IMR-90 (cell line): Measurements from ENCODE around the gene RAET1E. TPM values are rescaled to one million over a fixed set of nuclear protein-coding genes. Genes with fewer than 3 reads are reported as not detected.

Experiments
- ATAC-seq: fragments of 200-7000 bp; cut with Tn5 transposase; 2 replicates; pipeline ENCODE4 v1.9.1; 2020; ENCODE audit warnings: low read depth, mild to moderate bottlenecking, moderate library complexity
- BruUV-seq: library from RNA; stranded (reverse); fragments of 400-500 nt; replicated peaks from 2 replicates; lab custom pipeline; 2021; lab: Mats Ljungman, UMichigan
- CTCF ChIA-PET: fragments of 300-600 bp; formaldehyde crosslinking; extraction: SDS; loops from one replicate; lab custom pipeline; 2021; ENCODE audit warnings: antibody characterized with exemption; lab: Yijun Ruan, JAX
- POLR2A ChIA-PET: fragments of 300-600 bp; sonication (Branson Sonifier 250); formaldehyde crosslinking; loops from one replicate; lab custom pipeline; 2022; ENCODE audit warnings: antibody characterized with exemption; ENCODE audit not compliant: unreplicated experiment; lab: Charles Lee
- DNase-seq: peaks from one replicate; pipeline ENCODE4 v3.0.0; 2013
- H2AFZ ChIP-seq: replicated peaks from 2 replicates; pipeline ENCODE3; 2013; ENCODE audit warnings: low read length, mild to moderate bottlenecking; ENCODE audit not compliant: poor library complexity
- H2AK5ac ChIP-seq: 2 replicates; pipeline ENCODE4 v1.6.1; 2013; ENCODE audit warnings: low read depth, low read length, inconsistent platforms
- H2AK9ac ChIP-seq: replicated peaks from 2 replicates; pipeline ENCODE3; 2013; ENCODE audit warnings: mild to moderate bottlenecking, low read depth, low read length, moderate library complexity; ENCODE audit not compliant: poor library complexity
- H2BK120ac ChIP-seq: 2 replicates; pipeline ENCODE4 v1.6.1; 2013; ENCODE audit warnings: low read depth, low read length, inconsistent platforms
- H2BK15ac ChIP-seq: 3 replicates; pipeline ENCODE4 v1.6.1; 2013; ENCODE audit warnings: low read depth, low read length, inconsistent platforms
- H2BK20ac ChIP-seq: 2 replicates; pipeline ENCODE4 v1.6.1; 2013; ENCODE audit warnings: low read depth, mild to moderate bottlenecking, inconsistent platforms, low read length, moderate library complexity
- H2BK5ac ChIP-seq: 2 replicates; pipeline ENCODE4 v1.6.1; 2013; ENCODE audit warnings: mild to moderate bottlenecking, low read depth, low read length, inconsistent platforms; ENCODE audit not compliant: poor library complexity, severe bottlenecking
- H3K14ac ChIP-seq: replicated peaks from 2 replicates; pipeline ENCODE4 v1.6.1; 2013; ENCODE audit warnings: low read depth, low read length, inconsistent platforms
- H3K18ac ChIP-seq: 2 replicates; pipeline ENCODE4 v1.6.1; 2013; ENCODE audit warnings: low read depth, low read length, control low read depth
- H3K23ac ChIP-seq: 2 replicates; pipeline ENCODE4 v1.6.1; 2013; ENCODE audit warnings: low read depth, low read length, inconsistent platforms
- H3K27ac ChIP-seq: 2 replicates; pipeline ENCODE4 v1.5.1; 2013; ENCODE audit warnings: mild to moderate bottlenecking, control low read depth, low read length; ENCODE audit not compliant: insufficient read depth
- H3K27me3 ChIP-seq: 2 replicates; pipeline ENCODE4 v1.6.1; 2013; ENCODE audit warnings: low read length; ENCODE audit not compliant: control insufficient read depth, insufficient read depth
- H3K36me3 ChIP-seq: 2 replicates; pipeline ENCODE4 v1.6.1; 2013; ENCODE audit warnings: low read length, mixed read lengths; ENCODE audit not compliant: control insufficient read depth, insufficient read depth
- H3K4ac ChIP-seq: 2 replicates; pipeline ENCODE4 v1.6.1; 2013; ENCODE audit warnings: low read depth, low read length, inconsistent platforms
- H3K4me1 ChIP-seq: 2 replicates; pipeline ENCODE4 v1.6.1; 2013; ENCODE audit warnings: low read length, mixed read lengths; ENCODE audit not compliant: control insufficient read depth, insufficient read depth
- H3K4me2 ChIP-seq: 2 replicates; pipeline ENCODE4 v1.6.1; 2013; ENCODE audit warnings: low read depth, mild to moderate bottlenecking, control low read depth, low read length, moderate library complexity
- H3K4me3 ChIP-seq: 2 replicates; pipeline ENCODE4 v1.5.1; 2013; ENCODE audit warnings: low read depth, mild to moderate bottlenecking, control low read depth, low read length, moderate library complexity; ENCODE audit not compliant: insufficient read depth
- H3K56ac ChIP-seq: 2 replicates; pipeline ENCODE4 v1.6.1; 2013; ENCODE audit warnings: low read length, inconsistent platforms; ENCODE audit not compliant: insufficient read depth; ENCODE audit errors: extremely low read depth
- H3K79me1 ChIP-seq, 2 experiments: 2 replicates each; pipeline ENCODE4 v1.6.1; 2013; ENCODE audit warnings: low read length in 2 of 2, inconsistent platforms in 1 of 2, low read depth in 1 of 2
- H3K9ac ChIP-seq: 2 replicates; pipeline ENCODE4 v1.6.1; 2013; ENCODE audit warnings: low read depth, low read length, control low read depth
- H3K9me1 ChIP-seq: 2 replicates; pipeline ENCODE4 v1.6.1; 2013; ENCODE audit warnings: low read length, inconsistent platforms; ENCODE audit not compliant: insufficient read depth
- H3K9me3 ChIP-seq: 2 replicates; pipeline ENCODE4 v1.6.1; 2013; ENCODE audit warnings: low read length; ENCODE audit not compliant: control insufficient read depth, insufficient read depth
- H4K20me1 ChIP-seq: 2 replicates; pipeline ENCODE4 v1.6.1; 2013; ENCODE audit warnings: low read length, inconsistent platforms; ENCODE audit not compliant: insufficient read depth
- H4K5ac ChIP-seq: 2 replicates; pipeline ENCODE4 v1.6.1; 2013; ENCODE audit warnings: mild to moderate bottlenecking, low read depth, low read length, control low read depth
- H4K8ac ChIP-seq, 2 experiments: 2 replicates each; pipeline ENCODE4 v1.6.1; 2013; ENCODE audit warnings: low read depth in 2 of 2, low read length in 2 of 2, control low read depth in 1 of 2, inconsistent platforms in 1 of 2
- H4K91ac ChIP-seq: 2 replicates; pipeline ENCODE4 v1.6.1; 2013; ENCODE audit warnings: low read depth, low read length, inconsistent platforms; ENCODE audit not compliant: insufficient read depth
- BHLHE40 ChIP-seq: fragments of 150-350 bp; IDR thresholded peaks from 2 replicates; pipeline ENCODE4 v1.6.1; 2016; ENCODE audit warnings: mild to moderate bottlenecking, low read depth, low read length
- CEBPB ChIP-seq: IDR thresholded peaks from 2 replicates; pipeline ENCODE4 v1.6.1; 2012; ENCODE audit warnings: low read depth, low read length, improper control_type of control experiment
- CHD1 ChIP-seq: IDR thresholded peaks from 2 replicates; pipeline ENCODE4 v1.6.1; 2012; ENCODE audit warnings: low read depth, low read length, improper control_type of control experiment
- FOS ChIP-seq: fragments of 150-350 bp; IDR thresholded peaks from 2 replicates; pipeline ENCODE4 v1.6.1; 2016; ENCODE audit warnings: low read depth, low read length
- MAFK ChIP-seq: IDR thresholded peaks from 2 replicates; pipeline ENCODE4 v1.6.1; 2012; ENCODE audit warnings: low read depth, low read length, improper control_type of control experiment
- MAZ ChIP-seq: IDR thresholded peaks from 2 replicates; pipeline ENCODE4 v1.6.1; 2012; ENCODE audit warnings: low read depth, mild to moderate bottlenecking, low read length, improper control_type of control experiment, moderate library complexity, borderline replicate concordance
- MXI1 ChIP-seq: IDR thresholded peaks from 2 replicates; pipeline ENCODE4 v1.6.1; 2012; ENCODE audit warnings: low read depth, mild to moderate bottlenecking, low read length, moderate library complexity, borderline replicate concordance
- NFE2L2 ChIP-seq: fragments of 150-350 bp; IDR thresholded peaks from 2 replicates; pipeline ENCODE4 v1.6.1; 2016; ENCODE audit warnings: low read depth, mild to moderate bottlenecking, low read length
- POLR2A ChIP-seq: IDR thresholded peaks from 2 replicates; pipeline ENCODE4 v1.6.1; 2012; ENCODE audit warnings: mild to moderate bottlenecking, low read depth, low read length
- RAD21 ChIP-seq: IDR thresholded peaks from 2 replicates; pipeline ENCODE4 v1.6.1; 2012; ENCODE audit warnings: low read length, improper control_type of control experiment
- RCOR1 ChIP-seq: IDR thresholded peaks from 2 replicates; pipeline ENCODE4 v1.6.1; 2012; ENCODE audit warnings: mild to moderate bottlenecking, low read length, improper control_type of control experiment; ENCODE audit not compliant: insufficient replicate concordance
- RFX5 ChIP-seq: IDR thresholded peaks from 2 replicates; pipeline ENCODE4 v1.8.0; 2012; ENCODE audit warnings: low read depth, mild to moderate bottlenecking, low read length, moderate library complexity
- SMC3 ChIP-seq: fragments of 150-350 bp; IDR thresholded peaks from 2 replicates; pipeline ENCODE4 v1.6.1; 2016; ENCODE audit warnings: low read depth, mild to moderate bottlenecking, antibody characterized with exemption, low read length, moderate library complexity
- WGBS, 2 experiments: methylation state at CpG; one replicate each; pipeline versions ENCODE4 v1.1.5 to v1.1.7; 2013; ENCODE audit warnings: missing lambda C conversion rate in 2 of 2; ENCODE audit not compliant: insufficient read length in 1 of 2; ENCODE audit errors: extremely low coverage in 2 of 2; 5-methylcytosine and 5-hydroxymethylcytosine counted together
- dilution Hi-C: fragments of 300-500 bp; cut with HindIII; formaldehyde crosslinking; loops from one replicate; pipeline ENCODE4 v1.14.3; 2018; ENCODE audit warnings: low sequenced_read_pairs; ENCODE audit not compliant: unreplicated experiment
- in situ Hi-C: fragments of 300-500 bp; cut with MboI; formaldehyde crosslinking; loops from 3 replicates; pipeline ENCODE4 v1.14.3; 2019; ENCODE audit warnings: low sequenced_read_pairs, inconsistent platforms, mixed read lengths
- intact Hi-C: fragments of 100-400 bp; cut with micrococcal nuclease; formaldehyde crosslinking; loops from 2 replicates; pipeline ENCODE4 v1.10.0; 2022
- polyA plus RNA-seq, 3 experiments: library from polyadenylated mRNA; depleted of rRNA; stranded (reverse); fragments of >200 nt; gene quantifications; 2 replicates each; pipeline ENCODE4 v1.2.3, GENCODE V29; 2012; ENCODE audit warnings: low replicate concordance in 1 of 3
- total RNA-seq: library from RNA; depleted of rRNA; stranded (reverse); fragments of >200 nt; gene quantifications from 2 replicates; pipeline ENCODE4 v1.2.3, GENCODE V29; 2012
- TF ChIP-seq, protein P1 (sequence below): conservative IDR thresholded peaks from 2 replicates; pipeline ENCODE4 v1.5.1; 2012; ENCODE audit warnings: mild to moderate bottlenecking, low read depth, low read length, improper control_type of control experiment
- TF ChIP-seq, protein P2 (sequence below): fragments of 150-350 bp; IDR thresholded peaks from 2 replicates; pipeline ENCODE4 v1.6.1; 2016; ENCODE audit warnings: low read depth, mild to moderate bottlenecking, low read length, moderate library complexity, borderline replicate concordance
- TF ChIP-seq, protein P3 (sequence below): fragments of 150-350 bp; IDR thresholded peaks from 2 replicates; pipeline ENCODE4 v1.6.1; 2017; ENCODE audit warnings: mild to moderate bottlenecking, antibody characterized with exemption, low read length, low read depth

RAET1E gene
- total and polyA plus RNA-seq, 2 of the 4 experiments (the other 2 are of a cell fraction): not detected

DNA sequence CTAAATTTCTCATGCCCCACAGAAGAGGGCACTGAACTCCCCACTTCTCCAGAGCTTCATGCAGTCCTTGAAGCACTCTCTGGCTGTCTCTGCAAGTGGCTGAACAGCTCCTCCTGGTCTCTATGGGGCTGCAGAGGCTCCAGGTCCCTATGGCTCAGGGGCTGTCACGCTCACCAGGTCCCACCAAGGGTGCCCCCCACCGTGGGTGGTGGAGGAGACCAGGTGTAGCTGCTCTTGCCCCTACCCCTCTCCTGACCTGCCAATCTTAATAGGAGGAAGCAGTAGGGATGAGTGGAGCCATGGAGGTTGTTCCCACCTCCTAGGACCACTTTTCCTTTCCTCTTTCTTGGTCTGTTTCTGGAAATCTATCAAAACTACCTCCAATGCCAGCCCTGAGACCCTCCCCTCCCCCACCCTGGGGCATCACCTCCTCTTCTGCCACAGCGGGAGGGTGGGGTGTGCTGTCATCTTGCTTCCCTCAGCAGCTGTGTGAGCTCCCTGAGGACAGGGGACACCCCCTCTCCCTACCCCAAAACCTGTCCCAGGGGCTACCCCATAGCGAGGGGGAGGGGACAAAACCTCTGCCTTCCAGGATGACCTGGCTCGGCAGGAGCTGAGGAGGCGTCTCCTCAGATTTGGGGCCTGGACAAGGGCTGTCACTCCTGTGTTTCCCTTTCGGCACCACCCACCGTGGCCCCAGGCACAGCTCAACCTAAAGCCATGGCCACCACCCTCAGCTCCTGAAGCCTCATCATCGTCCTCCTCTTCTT lies 12.0 kb upstream of the RAET1E start:
- Histone ChIP-seq H4K20me1 (no peaks in the 10 kb centered on the region), H3K9me3 (peaks cover 12% of the 10 kb centered on the region), H3K56ac (no peak overlapping the region), H3K4me3 (no peak overlapping the region), H3K27ac (no peak overlapping the region), H4K91ac (no peak overlapping the region), H3K23ac (no peak overlapping the region), H2BK5ac (no peak overlapping the region), H3K79me1 (no peaks in the 10 kb centered on the region), H2AK9ac (no peak overlapping the region), H2AFZ (no peak overlapping the region), H2BK120ac (no peak overlapping the region), H3K36me3 (no peaks in the 10 kb centered on the region), H2BK20ac (no peak overlapping the region), H3K14ac (no peak overlapping the region), H3K4me2 (no peak overlapping the region), H3K9me1 (peaks cover 4% of the 10 kb centered on the region; the same call in 1 of the 2 replicates), H3K4ac (no peak overlapping the region), H3K18ac (no peak overlapping the region), H2AK5ac (no peak overlapping the region), H3K9ac (no peak overlapping the region), H3K4me1 (no peaks in the 10 kb centered on the region), H4K8ac (no peak overlapping the region), H3K27me3 (peaks cover 20% of the 10 kb centered on the region), H2BK15ac (no peak overlapping the region), H4K5ac (no peak overlapping the region)
- CTCF ChIA-PET: no interaction called here
- dilution Hi-C loops (no loop called here), intact Hi-C loops (no loop called here), in situ Hi-C loops (no loop called here)
- DNase-seq (no peak), ATAC-seq (no peak)
- POLR2A ChIA-PET: no interaction called here
- 90% methylated on average over 2 of the region's 9 CpGs; no CpG with 5 or more reads in 1 of the 2 experiments for WGBS, 2 experiments
- BruUV-seq: no TSS peak
- TF ChIP-seq MXI1 (no peak), RFX5 (no peak), MAFK (no peak), SMC3 (no peak), NFE2L2 (no peak), POLR2A (no peak), FOS (no peak), CHD1 (no peak), RCOR1 (no peak), RAD21 (no peak), BHLHE40 (no peak), CEBPB (no peak), MAZ (no peak)
- TF ChIP-seq, protein P1, sequence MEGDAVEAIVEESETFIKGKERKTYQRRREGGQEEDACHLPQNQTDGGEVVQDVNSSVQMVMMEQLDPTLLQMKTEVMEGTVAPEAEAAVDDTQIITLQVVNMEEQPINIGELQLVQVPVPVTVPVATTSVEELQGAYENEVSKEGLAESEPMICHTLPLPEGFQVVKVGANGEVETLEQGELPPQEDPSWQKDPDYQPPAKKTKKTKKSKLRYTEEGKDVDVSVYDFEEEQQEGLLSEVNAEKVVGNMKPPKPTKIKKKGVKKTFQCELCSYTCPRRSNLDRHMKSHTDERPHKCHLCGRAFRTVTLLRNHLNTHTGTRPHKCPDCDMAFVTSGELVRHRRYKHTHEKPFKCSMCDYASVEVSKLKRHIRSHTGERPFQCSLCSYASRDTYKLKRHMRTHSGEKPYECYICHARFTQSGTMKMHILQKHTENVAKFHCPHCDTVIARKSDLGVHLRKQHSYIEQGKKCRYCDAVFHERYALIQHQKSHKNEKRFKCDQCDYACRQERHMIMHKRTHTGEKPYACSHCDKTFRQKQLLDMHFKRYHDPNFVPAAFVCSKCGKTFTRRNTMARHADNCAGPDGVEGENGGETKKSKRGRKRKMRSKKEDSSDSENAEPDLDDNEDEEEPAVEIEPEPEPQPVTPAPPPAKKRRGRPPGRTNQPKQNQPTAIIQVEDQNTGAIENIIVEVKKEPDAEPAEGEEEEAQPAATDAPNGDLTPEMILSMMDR: no peak
- TF ChIP-seq, protein P2, sequence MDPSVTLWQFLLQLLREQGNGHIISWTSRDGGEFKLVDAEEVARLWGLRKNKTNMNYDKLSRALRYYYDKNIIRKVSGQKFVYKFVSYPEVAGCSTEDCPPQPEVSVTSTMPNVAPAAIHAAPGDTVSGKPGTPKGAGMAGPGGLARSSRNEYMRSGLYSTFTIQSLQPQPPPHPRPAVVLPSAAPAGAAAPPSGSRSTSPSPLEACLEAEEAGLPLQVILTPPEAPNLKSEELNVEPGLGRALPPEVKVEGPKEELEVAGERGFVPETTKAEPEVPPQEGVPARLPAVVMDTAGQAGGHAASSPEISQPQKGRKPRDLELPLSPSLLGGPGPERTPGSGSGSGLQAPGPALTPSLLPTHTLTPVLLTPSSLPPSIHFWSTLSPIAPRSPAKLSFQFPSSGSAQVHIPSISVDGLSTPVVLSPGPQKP: no peak
- TF ChIP-seq, protein P3, sequence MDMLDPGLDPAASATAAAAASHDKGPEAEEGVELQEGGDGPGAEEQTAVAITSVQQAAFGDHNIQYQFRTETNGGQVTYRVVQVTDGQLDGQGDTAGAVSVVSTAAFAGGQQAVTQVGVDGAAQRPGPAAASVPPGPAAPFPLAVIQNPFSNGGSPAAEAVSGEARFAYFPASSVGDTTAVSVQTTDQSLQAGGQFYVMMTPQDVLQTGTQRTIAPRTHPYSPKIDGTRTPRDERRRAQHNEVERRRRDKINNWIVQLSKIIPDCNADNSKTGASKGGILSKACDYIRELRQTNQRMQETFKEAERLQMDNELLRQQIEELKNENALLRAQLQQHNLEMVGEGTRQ: no peak
